Stimulated activated CD4-positive, alpha-beta T cell treated with anti-CD3 and anti-CD28 coated beads, Interleukin-1b, Interleukin-23, amount 100 ng/mL, for 24 hours (primary cell): ENCODE measurements around the gene WDR7.
"Not testable (repeated sequence)": the region's sequence is repeated elsewhere in the genome, so short reads cannot be mapped to it uniquely, and the experiment has no call there.

Experiments
- DNase-seq, 4 experiments: peaks; one replicate each; pipeline ENCODE4 v3.0.0-alpha.2; 2020; ENCODE audit warnings: low read depth in 4 of 4, low spot score in 1 of 4

Gene WDR7

GRCh38 chr18:56652802-56653201 lies 1.6 kb downstream of the WDR7 start:
- no peak for DNase-seq

GRCh38 chr18:56654280-56654679 lies 3.1 kb downstream of the WDR7 start:
- DNase-seq: not testable (repeated sequence)

- no peak for DNase-seq
Measured at GRCh38 chr18:56658261-56658660, 7.1 kb downstream of the WDR7 start.

- no peak for DNase-seq
Measured at GRCh38 chr18:56659111-56659510, 8.0 kb downstream of the WDR7 start.

GRCh38 chr18:56660655-56661054 lies 9.5 kb downstream of the WDR7 start:
- DNase-seq: no peak

- DNase-seq: no peak
Measured at GRCh38 chr18:56661360-56662062, 10.4 kb downstream of the WDR7 start.

GRCh38 chr18:56662063-56662408 lies 10.9 kb downstream of the WDR7 start:
- DNase-seq: no peak

GRCh38 chr18:56662502-56662901 lies 11.3 kb downstream of the WDR7 start:
- DNase-seq: no peak

GRCh38 chr18:56662902-56663301 lies 11.7 kb downstream of the WDR7 start:
- DNase-seq: no peak

- no peak for DNase-seq
Measured at GRCh38 chr18:56672391-56672790, 21.2 kb downstream of the WDR7 start.

GRCh38 chr18:56672981-56673380 lies 21.8 kb downstream of the WDR7 start:
- no peak for DNase-seq

GRCh38 chr18:56676639-56677038 lies 25.5 kb downstream of the WDR7 start:
- no peak for DNase-seq

GRCh38 chr18:56678836-56679565 lies 27.8 kb downstream of the WDR7 start:
- no peak for DNase-seq

GRCh38 chr18:56684277-56684676 lies 33.1 kb downstream of the WDR7 start:
- no peak for DNase-seq

GRCh38 chr18:56691530-56691929 lies 40.4 kb downstream of the WDR7 start:
- no peak for DNase-seq

- DNase-seq: no peak
Measured at GRCh38 chr18:56696966-56697365, 45.8 kb downstream of the WDR7 start.

GRCh38 chr18:56702946-56703345 lies 51.8 kb downstream of the WDR7 start:
- no peak for DNase-seq

GRCh38 chr18:56709463-56709862 lies 58.3 kb downstream of the WDR7 start:
- DNase-seq: no peak

GRCh38 chr18:56711708-56712445 lies 60.7 kb downstream of the WDR7 start:
- no peak for DNase-seq

- no peak for DNase-seq
Measured at GRCh38 chr18:56712761-56713160, 61.6 kb downstream of the WDR7 start.

- no peak for DNase-seq
Measured at GRCh38 chr18:56715121-56715520, 64.0 kb downstream of the WDR7 start.

GRCh38 chr18:56716692-56717146 lies 65.6 kb downstream of the WDR7 start:
- DNase-seq: no peak
